SK-N-SH (cell line): Measurements from ENCODE around the gene NPY5R. TPM values are rescaled to one million over a fixed set of nuclear protein-coding genes. Genes with fewer than 3 reads are reported as not detected.

Experiments used
- CTCF ChIA-PET: fragments of 300-600, 350-600 bp; formaldehyde crosslinking; extraction: SDS; loops from one replicate; lab custom pipeline; 2021; lab: Yijun Ruan, JAX
- POLR2A ChIA-PET: fragments of 350-600 bp; sonication (Branson Sonifier 250); formaldehyde crosslinking; extraction: SDS; loops from one replicate; lab custom pipeline; 2020; ENCODE audit warnings: antibody characterized with exemption, inconsistent platforms; lab: Yijun Ruan, JAX
- DNase-seq: peaks from one replicate; pipeline ENCODE4 v3.0.0; 2012
- H2AFZ ChIP-seq: fragments of 200-600 bp; sonication (generic); 2 replicates; pipeline ENCODE4 v1.8.1; 2016; ENCODE audit warnings: antibody characterized with exemption, mild to moderate bottlenecking, low read depth
- H3F3A ChIP-seq: fragments of 200-600 bp; sonication (generic); replicated peaks from 2 replicates; pipeline ENCODE3; 2016; ENCODE audit warnings: antibody characterized with exemption, mild to moderate bottlenecking; ENCODE audit not compliant: insufficient read depth
- H3K27ac ChIP-seq, 2 experiments: fragments of 200-500 bp in 1 of 2; fragments of 200-600 bp in 1 of 2; sonication (Bioruptor generic) in 1 of 2; sonication (generic), shearing (Covaris generic) in 1 of 2; 2 replicates each; pipeline versions ENCODE4 v1.5.1 to v1.6.1; 2014 to 2016; ENCODE audit warnings: low read depth in 2 of 2, inconsistent platforms in 1 of 2, low read length in 1 of 2, mild to moderate bottlenecking in 1 of 2, mixed read lengths in 1 of 2
- H3K27me3 ChIP-seq: fragments of 200-600 bp; sonication (generic), shearing (Covaris generic); 2 replicates; pipeline ENCODE4 v1.6.1; 2016; ENCODE audit warnings: mixed run types; ENCODE audit not compliant: insufficient read depth
- H3K36me3 ChIP-seq, 2 experiments: fragments of 200-500 bp in 1 of 2; fragments of 200-600 bp in 1 of 2; sonication (Bioruptor generic) in 1 of 2; sonication (generic) in 1 of 2; replicated peaks in 1 of 2; 2 replicates each; pipeline versions ENCODE3 to v1.5.1; 2014 to 2016; ENCODE audit warnings: low read length in 1 of 2, mild to moderate bottlenecking in 1 of 2; ENCODE audit not compliant: insufficient read depth in 2 of 2, control insufficient read depth in 1 of 2
- H3K4me1 ChIP-seq, 2 experiments: fragments of 200-500 bp in 1 of 2; fragments of 200-600 bp in 1 of 2; sonication (Bioruptor generic) in 1 of 2; sonication (generic), shearing (Covaris generic) in 1 of 2; 2 replicates each; pipeline versions ENCODE4 v1.5.1 to v1.6.1; 2014 to 2016; ENCODE audit warnings: low read depth in 1 of 2, low read length in 1 of 2, mixed run types in 1 of 2; ENCODE audit not compliant: insufficient read depth in 2 of 2, control insufficient read depth in 1 of 2
- H3K4me2 ChIP-seq: fragments of 200-600 bp; sonication (generic), shearing (Covaris generic); 2 replicates; pipeline ENCODE4 v1.6.1; 2017; ENCODE audit warnings: mixed run types
- H3K4me3 ChIP-seq, 2 experiments: fragments of 200-500 bp in 1 of 2; fragments of 200-600 bp in 1 of 2; sonication (Bioruptor generic) in 1 of 2; sonication (generic), shearing (Covaris generic) in 1 of 2; 2 replicates each; pipeline versions ENCODE4 v1.5.1 to v1.8.1; 2014 to 2016; ENCODE audit warnings: low read depth in 2 of 2, inconsistent platforms in 1 of 2, low read length in 1 of 2, mild to moderate bottlenecking in 1 of 2, mixed read lengths in 1 of 2, moderate library complexity in 1 of 2
- H3K79me2 ChIP-seq: fragments of 200-600 bp; sonication (generic); 2 replicates; pipeline ENCODE4 v1.8.1; 2017; ENCODE audit warnings: mild to moderate bottlenecking; ENCODE audit not compliant: insufficient read depth
- H3K9ac ChIP-seq: fragments of 200-600 bp; sonication (generic); 2 replicates; pipeline ENCODE4 v1.6.1; 2017; ENCODE audit warnings: mixed run types
- H3K9me2 ChIP-seq: fragments of 200-600 bp; sonication (generic); 2 replicates; pipeline ENCODE4 v1.6.1; 2017; ENCODE audit warnings: mixed run types
- H3K9me3 ChIP-seq: fragments of 200-600 bp; sonication (generic); 2 replicates; pipeline ENCODE4 v1.6.1; 2017; ENCODE audit warnings: mixed run types, mild to moderate bottlenecking, moderate library complexity
- H4K20me1 ChIP-seq: fragments of 200-600 bp; sonication (generic); 2 replicates; pipeline ENCODE4 v1.6.1; 2017; ENCODE audit warnings: mild to moderate bottlenecking, mixed run types; ENCODE audit not compliant: insufficient read depth
- ELF1 ChIP-seq: IDR thresholded peaks from 2 replicates; pipeline ENCODE4 v1.4.0; 2012
- EP300 ChIP-seq, 2 experiments: IDR thresholded peaks; 2 replicates each; pipeline versions ENCODE4 v1.4.0 to v1.6.1; 2012; ENCODE audit warnings: borderline replicate concordance in 1 of 2, low read depth in 1 of 2, low read length in 1 of 2
- EZH2phosphoT487 ChIP-seq: fragments of 200-600 bp; sonication (generic); IDR thresholded peaks from 2 replicates; pipeline ENCODE4 v1.6.1; 2017; ENCODE audit warnings: low read depth, mixed run types, mild to moderate bottlenecking, antibody characterized with exemption, moderate library complexity, borderline replicate concordance
- FOSL2 ChIP-seq: IDR thresholded peaks from 2 replicates; pipeline ENCODE4 v1.4.0; 2012; ENCODE audit warnings: low read depth, mild to moderate bottlenecking, moderate library complexity, borderline replicate concordance
- GABPA ChIP-seq: IDR thresholded peaks from 2 replicates; pipeline ENCODE4 v1.4.0; 2012; ENCODE audit warnings: low read depth, mild to moderate bottlenecking
- GATA2 ChIP-seq: sonication (generic); formaldehyde crosslinking; IDR thresholded peaks from 2 replicates; pipeline ENCODE4 v1.5.0; 2020; ENCODE audit warnings: mild to moderate bottlenecking, missing genetic modification reagents
- JUND ChIP-seq: IDR thresholded peaks from 2 replicates; pipeline ENCODE4 v1.4.0; 2012
- MAX ChIP-seq: IDR thresholded peaks from 2 replicates; pipeline ENCODE4 v1.4.0; 2012; ENCODE audit warnings: low read depth
- MXI1 ChIP-seq: IDR thresholded peaks from 2 replicates; pipeline ENCODE4 v1.6.1; 2012; ENCODE audit warnings: mild to moderate bottlenecking, low read depth, low read length, improper control_type of control experiment
- NFIC ChIP-seq: IDR thresholded peaks from 2 replicates; pipeline ENCODE4 v1.4.0; 2012; ENCODE audit warnings: borderline replicate concordance
- RAD21 ChIP-seq: IDR thresholded peaks from 2 replicates; pipeline ENCODE4 v1.6.1; 2012; ENCODE audit warnings: mild to moderate bottlenecking, low read length
- RCOR1 ChIP-seq: fragments of 150-350 bp; IDR thresholded peaks from 2 replicates; pipeline ENCODE4 v1.6.1; 2017; ENCODE audit warnings: antibody characterized with exemption, low read length
- RXRA ChIP-seq: IDR thresholded peaks from 2 replicates; pipeline ENCODE4 v1.4.0; 2012; ENCODE audit warnings: low read depth, mild to moderate bottlenecking, borderline replicate concordance
- SMC3 ChIP-seq: IDR thresholded peaks from 2 replicates; pipeline ENCODE4 v1.6.1; 2012; ENCODE audit warnings: low read depth, low read length, improper control_type of control experiment
- TAF1 ChIP-seq: IDR thresholded peaks from 2 replicates; pipeline ENCODE4 v1.6.1; 2012; ENCODE audit warnings: low read depth, mild to moderate bottlenecking, low read length, moderate library complexity, borderline replicate concordance
- TCF12 ChIP-seq: IDR thresholded peaks from 2 replicates; pipeline ENCODE4 v1.4.0; 2012
- TEAD4 ChIP-seq: IDR thresholded peaks from 2 replicates; pipeline ENCODE4 v1.4.0; 2012; ENCODE audit warnings: mild to moderate bottlenecking, borderline replicate concordance; ENCODE audit not compliant: insufficient read depth
- USF2 ChIP-seq: fragments of 150-350 bp; IDR thresholded peaks from 2 replicates; pipeline ENCODE4 v1.6.1; 2017; ENCODE audit warnings: antibody characterized with exemption, low read length, low read depth, borderline replicate concordance
- YY1 ChIP-seq: IDR thresholded peaks from 2 replicates; pipeline ENCODE4 v1.4.0; 2012; ENCODE audit warnings: low read depth, mild to moderate bottlenecking
- ZBTB33 ChIP-seq: IDR thresholded peaks from 2 replicates; pipeline ENCODE4 v1.4.0; 2012; ENCODE audit warnings: low read depth, borderline replicate concordance
- WGBS: methylation state at CpG from one replicate; pipeline ENCODE4 v1.1.6; 2017; ENCODE audit warnings: low lambda C conversion rate; 5-methylcytosine and 5-hydroxymethylcytosine counted together
- polyA plus RNA-seq, 3 experiments: library from polyadenylated mRNA; depleted of rRNA; stranded (reverse); fragments of >200 nt; gene quantifications; 2 replicates each; pipeline ENCODE4 v1.2.3, GENCODE V29; 2012
- TF ChIP-seq, protein P1 (sequence below): IDR thresholded peaks from 2 replicates; pipeline ENCODE4 v1.4.0; 2012; ENCODE audit warnings: low read depth, borderline replicate concordance
- TF ChIP-seq, protein P2 (sequence below): fragments of 200-600 bp; sonication (generic); IDR thresholded peaks from 2 replicates; pipeline ENCODE4 v1.6.1; 2017; ENCODE audit warnings: antibody characterized with exemption, mild to moderate bottlenecking, moderate library complexity

Gene NPY5R
- polyA plus RNA-seq, 1 of the 3 experiments (the other 2 are of a cell fraction), result not detected

GRCh38 chr4:163395758-163396157 lies 52.1 kb downstream of the NPY5R start:
- no peaks in the 10 kb centered on the region for H3K36me3 ChIP-seq
- H3K9me3 ChIP-seq, result no peaks in the 10 kb centered on the region
- no peak overlapping the region for H3K27ac ChIP-seq
- WGBS, result 2% methylated on average over 5 of the region's 5 CpGs
- H3K79me2 ChIP-seq, result no peaks in the 10 kb centered on the region
- TF ChIP-seq TCF12 (no peak), RCOR1 (no peak), FOSL2 (no peak), EP300 (IDR thresholded peaks at IDR 0.05; ENCODE audit: borderline replicate concordance in 1 of 2, low read depth in 1 of 2, low read length in 1 of 2) (no peak), RAD21 (no peak), TAF1 (no peak), SMC3 (no peak), RXRA (no peak), MAX (no peak), EZH2phosphoT487 (no peak), TEAD4 (no peak), JUND (no peak), GATA2 (no peak), YY1 (no peak), ZBTB33 (no peak)
- TF ChIP-seq, protein P1, sequence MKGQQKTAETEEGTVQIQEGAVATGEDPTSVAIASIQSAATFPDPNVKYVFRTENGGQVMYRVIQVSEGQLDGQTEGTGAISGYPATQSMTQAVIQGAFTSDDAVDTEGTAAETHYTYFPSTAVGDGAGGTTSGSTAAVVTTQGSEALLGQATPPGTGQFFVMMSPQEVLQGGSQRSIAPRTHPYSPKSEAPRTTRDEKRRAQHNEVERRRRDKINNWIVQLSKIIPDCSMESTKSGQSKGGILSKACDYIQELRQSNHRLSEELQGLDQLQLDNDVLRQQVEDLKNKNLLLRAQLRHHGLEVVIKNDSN, result no peak
- TF ChIP-seq, all 33 proteins: peak for 0
- ChIA-PET CTCF (no interaction called here), POLR2A (no interaction called here)
- Histone ChIP-seq H3K9me2 (no peaks in the 10 kb centered on the region), H3K4me2 (peak overlapping the region; percentile 74), H4K20me1 (no peaks in the 10 kb centered on the region), H3K9ac (no peak overlapping the region; the same call in 1 of the 2 replicates), H3K4me1 (peaks cover 0 to 6% of the 10 kb centered on the region in 2 experiments; a peak in 1 of 4 replicates), H3K4me3 (peak overlapping the region; percentile 46 to 64), H3F3A (no peaks in the 10 kb centered on the region), H2AFZ (peak overlapping the region; percentile 88), H3K27me3 (no peaks in the 10 kb centered on the region)
- no peak for DNase-seq

GRCh38 chr4:163398238-163398637 lies 54.5 kb downstream of the NPY5R start:
- Histone ChIP-seq H3K4me3 (no peak overlapping the region), H3F3A (no peaks in the 10 kb centered on the region), H3K79me2 (no peaks in the 10 kb centered on the region), H3K27me3 (no peaks in the 10 kb centered on the region), H4K20me1 (no peaks in the 10 kb centered on the region), H3K9ac (no peak overlapping the region), H3K9me3 (no peaks in the 10 kb centered on the region), H3K9me2 (no peaks in the 10 kb centered on the region), H3K4me2 (no peak overlapping the region), H3K27ac (no peak overlapping the region), H2AFZ (no peak overlapping the region), H3K36me3 (no peaks in the 10 kb centered on the region), H3K4me1 (peaks cover 0 to 4% of the 10 kb centered on the region in 2 experiments; a peak in 1 of 4 replicates)
- POLR2A ChIA-PET, result no interaction called here
- TF ChIP-seq NFIC, result no peak
- no peak for TF ChIP-seq GABPA
- TF ChIP-seq, protein P2, sequence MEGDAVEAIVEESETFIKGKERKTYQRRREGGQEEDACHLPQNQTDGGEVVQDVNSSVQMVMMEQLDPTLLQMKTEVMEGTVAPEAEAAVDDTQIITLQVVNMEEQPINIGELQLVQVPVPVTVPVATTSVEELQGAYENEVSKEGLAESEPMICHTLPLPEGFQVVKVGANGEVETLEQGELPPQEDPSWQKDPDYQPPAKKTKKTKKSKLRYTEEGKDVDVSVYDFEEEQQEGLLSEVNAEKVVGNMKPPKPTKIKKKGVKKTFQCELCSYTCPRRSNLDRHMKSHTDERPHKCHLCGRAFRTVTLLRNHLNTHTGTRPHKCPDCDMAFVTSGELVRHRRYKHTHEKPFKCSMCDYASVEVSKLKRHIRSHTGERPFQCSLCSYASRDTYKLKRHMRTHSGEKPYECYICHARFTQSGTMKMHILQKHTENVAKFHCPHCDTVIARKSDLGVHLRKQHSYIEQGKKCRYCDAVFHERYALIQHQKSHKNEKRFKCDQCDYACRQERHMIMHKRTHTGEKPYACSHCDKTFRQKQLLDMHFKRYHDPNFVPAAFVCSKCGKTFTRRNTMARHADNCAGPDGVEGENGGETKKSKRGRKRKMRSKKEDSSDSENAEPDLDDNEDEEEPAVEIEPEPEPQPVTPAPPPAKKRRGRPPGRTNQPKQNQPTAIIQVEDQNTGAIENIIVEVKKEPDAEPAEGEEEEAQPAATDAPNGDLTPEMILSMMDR, result no peak
- no peak for TF ChIP-seq MXI1
- no peak for TF ChIP-seq TCF12
- TF ChIP-seq ELF1, result no peak
- TF ChIP-seq ZBTB33, result no peak
- TF ChIP-seq USF2, result no peak
- CTCF ChIA-PET, result interaction anchor here (0.6 kb wide), 1 partner anchor 61 kb away, joined by 3 read pairs; no protein-coding TSS in a partner anchor
- no peak for DNase-seq
